ENCODE data around the gene ATP2A2.
"Not testable (repeated sequence)": the region's sequence is repeated elsewhere in the genome, so short reads cannot be mapped to it uniquely, and the experiment has no call there.

Gene ATP2A2

GRCh38 chr12:110280779-110281548 lies at the start of gene ATP2A2:
TSS of gene ATP2A2 (plus strand) at chr12:110281247. CDS start at chr12:110281790, 543 bp downstream.
- peak; percentile 86 for DNase-seq

GRCh38 chr12:110233212-110233903 lies 47.7 kb upstream of the ATP2A2 start:
- DNase-seq: no peak

- no peak for DNase-seq
These were observed 46.7 kb upstream of the ATP2A2 start for GRCh38 chr12:110234331-110234751.

GRCh38 chr12:110234755-110235154 lies 46.3 kb upstream of the ATP2A2 start:
- no peak for DNase-seq

GRCh38 chr12:110235383-110235782 lies 45.7 kb upstream of the ATP2A2 start:
- DNase-seq: no peak

- no peak for DNase-seq
These were observed 37.8 kb upstream of the ATP2A2 start for GRCh38 chr12:110243227-110243626.

- DNase-seq: no peak
These were observed 36.7 kb upstream of the ATP2A2 start for GRCh38 chr12:110244372-110244771.

GRCh38 chr12:110244829-110245228 lies 36.2 kb upstream of the ATP2A2 start:
- DNase-seq: no peak

- DNase-seq: no peak
These were observed 35.7 kb upstream of the ATP2A2 start for GRCh38 chr12:110245369-110245772.

GRCh38 chr12:110246636-110247339 lies 34.3 kb upstream of the ATP2A2 start:
- no peak for DNase-seq

GRCh38 chr12:110247340-110248095 lies 33.5 kb upstream of the ATP2A2 start:
- DNase-seq: no peak

GRCh38 chr12:110248096-110248447 lies 33.0 kb upstream of the ATP2A2 start:
- DNase-seq: no peak

GRCh38 chr12:110249105-110249504 lies 31.9 kb upstream of the ATP2A2 start:
- DNase-seq: no peak

- no peak for DNase-seq
These were observed 31.3 kb upstream of the ATP2A2 start for GRCh38 chr12:110249716-110250225.

GRCh38 chr12:110251381-110251780 lies 29.7 kb upstream of the ATP2A2 start:
- DNase-seq: no peak

- no peak for DNase-seq
These were observed 28.3 kb upstream of the ATP2A2 start for GRCh38 chr12:110252716-110253115.

GRCh38 chr12:110253176-110253575 lies 27.9 kb upstream of the ATP2A2 start:
- DNase-seq: no peak

- no peak for DNase-seq
These were observed 26.0 kb upstream of the ATP2A2 start for GRCh38 chr12:110254971-110255540.

- DNase-seq: not testable (repeated sequence)
These were observed 25.1 kb upstream of the ATP2A2 start for GRCh38 chr12:110255890-110256456.

- DNase-seq: peak; percentile 12
These were observed 24.1 kb upstream of the ATP2A2 start for GRCh38 chr12:110256780-110257431.

GRCh38 chr12:110258466-110258865 lies 22.6 kb upstream of the ATP2A2 start:
- no peak for DNase-seq

Data from KG1 (cell line).